ENCODE measurements around the gene HOXB5.

The HOXB5 gene

DNA sequence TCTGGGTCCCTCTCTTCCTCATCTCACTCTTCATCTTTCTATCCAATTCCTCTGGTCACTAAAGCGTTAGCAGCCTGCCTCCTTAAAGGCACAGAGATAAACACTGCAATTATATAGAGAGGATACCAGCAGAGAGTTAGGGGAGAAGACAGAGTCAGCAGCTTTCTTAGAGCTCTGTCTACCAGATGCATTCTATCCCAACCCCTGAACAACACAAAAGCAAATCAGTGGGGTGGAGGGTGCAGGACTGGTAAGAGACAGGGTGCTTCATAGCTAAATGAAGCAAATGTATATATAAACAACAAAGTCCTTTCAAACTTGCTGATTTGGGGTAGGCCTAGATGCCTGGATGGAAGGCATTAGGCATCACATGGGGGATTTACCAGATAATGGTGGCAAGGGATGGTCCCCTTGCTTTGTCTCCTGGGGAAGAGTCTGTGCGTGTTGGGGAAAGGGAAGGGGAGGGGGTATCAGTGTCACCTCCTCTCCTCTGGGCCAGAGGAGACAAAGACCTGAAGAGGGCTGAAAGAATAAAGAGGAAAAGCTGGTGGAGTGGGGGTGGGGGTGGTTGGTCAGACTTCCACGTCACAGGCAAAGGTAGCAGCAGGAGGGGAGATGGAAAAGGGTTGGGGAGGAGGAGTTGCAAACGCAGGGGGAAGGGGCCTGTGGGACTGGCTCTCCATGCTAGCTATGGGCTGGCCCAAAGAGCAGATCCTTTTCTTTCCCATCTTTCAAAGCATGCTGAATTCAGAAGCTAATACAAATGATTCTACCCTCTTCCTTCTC, 27.5 kb downstream of the HOXB5 start:
- no peaks in the 10 kb centered on the region for H3K79me2 ChIP-seq (ENCODE audit: insufficient read depth, low read length)
- H3K27me3 ChIP-seq (ENCODE audit: insufficient read depth, low read length), result no peaks in the 10 kb centered on the region
- no peaks in the 10 kb centered on the region for H4K20me1 ChIP-seq (ENCODE audit: insufficient read depth, low read length)
- H3K4me3 ChIP-seq (ENCODE audit: low read depth, low read length, poor library complexity, severe bottlenecking), result no peak overlapping the region
- no peak overlapping the region for H3K4me2 ChIP-seq (ENCODE audit: low read length)
- no peaks in the 10 kb centered on the region for H3K9me2 ChIP-seq (ENCODE audit: low read depth, low read length)
- no peaks in the 10 kb centered on the region for H3K36me3 ChIP-seq (ENCODE audit: insufficient read depth, low read length)
- no peak overlapping the region for H3K27ac ChIP-seq (ENCODE audit: low read depth, low read length, poor library complexity, severe bottlenecking)
- no peaks in the 10 kb centered on the region for H3K9me3 ChIP-seq (ENCODE audit: low read length)
- no peak overlapping the region for H3K9ac ChIP-seq (ENCODE audit: low read length)
- no peaks in the 10 kb centered on the region for H3F3A ChIP-seq (ENCODE audit: insufficient read depth, low read length)
- no peak overlapping the region for H2AFZ ChIP-seq (ENCODE audit: low read length)
- no peaks in the 10 kb centered on the region for H3K4me1 ChIP-seq (ENCODE audit: insufficient read depth, low read length, severe bottlenecking)
- TF ChIP-seq CTCF (IDR thresholded peaks at IDR 0.05; ENCODE audit: low read length) (no peak), EZH2 (IDR thresholded peaks at IDR 0.05; ENCODE audit: borderline replicate concordance, low read length) (no peak)

GRCh38 chr17:48565022-48565554, 28.5 kb downstream of the HOXB5 start:
- no peaks in the 10 kb centered on the region for H3K27me3 ChIP-seq (ENCODE audit: insufficient read depth, low read length)
- no peaks in the 10 kb centered on the region for H4K20me1 ChIP-seq (ENCODE audit: insufficient read depth, low read length)
- H3K79me2 ChIP-seq (ENCODE audit: insufficient read depth, low read length), result no peaks in the 10 kb centered on the region
- TF ChIP-seq EZH2 (IDR thresholded peaks at IDR 0.05; ENCODE audit: borderline replicate concordance, low read length) (no peak), CTCF (IDR thresholded peaks at IDR 0.05; ENCODE audit: low read length) (no peak)
- H3F3A ChIP-seq (ENCODE audit: insufficient read depth, low read length), result no peaks in the 10 kb centered on the region
- H3K27ac ChIP-seq (ENCODE audit: low read depth, low read length, poor library complexity, severe bottlenecking), result no peak overlapping the region
- H3K9me2 ChIP-seq (ENCODE audit: low read depth, low read length), result no peaks in the 10 kb centered on the region
- H3K4me2 ChIP-seq (ENCODE audit: low read length), result no peak overlapping the region
- H2AFZ ChIP-seq (ENCODE audit: low read length), result no peak overlapping the region
- H3K9me3 ChIP-seq (ENCODE audit: low read length), result no peaks in the 10 kb centered on the region
- H3K4me3 ChIP-seq (ENCODE audit: low read depth, low read length, poor library complexity, severe bottlenecking), result no peak overlapping the region
- H3K4me1 ChIP-seq (ENCODE audit: insufficient read depth, low read length, severe bottlenecking), result no peaks in the 10 kb centered on the region
- no peaks in the 10 kb centered on the region for H3K36me3 ChIP-seq (ENCODE audit: insufficient read depth, low read length)
- no peak overlapping the region for H3K9ac ChIP-seq (ENCODE audit: low read length)

DNA sequence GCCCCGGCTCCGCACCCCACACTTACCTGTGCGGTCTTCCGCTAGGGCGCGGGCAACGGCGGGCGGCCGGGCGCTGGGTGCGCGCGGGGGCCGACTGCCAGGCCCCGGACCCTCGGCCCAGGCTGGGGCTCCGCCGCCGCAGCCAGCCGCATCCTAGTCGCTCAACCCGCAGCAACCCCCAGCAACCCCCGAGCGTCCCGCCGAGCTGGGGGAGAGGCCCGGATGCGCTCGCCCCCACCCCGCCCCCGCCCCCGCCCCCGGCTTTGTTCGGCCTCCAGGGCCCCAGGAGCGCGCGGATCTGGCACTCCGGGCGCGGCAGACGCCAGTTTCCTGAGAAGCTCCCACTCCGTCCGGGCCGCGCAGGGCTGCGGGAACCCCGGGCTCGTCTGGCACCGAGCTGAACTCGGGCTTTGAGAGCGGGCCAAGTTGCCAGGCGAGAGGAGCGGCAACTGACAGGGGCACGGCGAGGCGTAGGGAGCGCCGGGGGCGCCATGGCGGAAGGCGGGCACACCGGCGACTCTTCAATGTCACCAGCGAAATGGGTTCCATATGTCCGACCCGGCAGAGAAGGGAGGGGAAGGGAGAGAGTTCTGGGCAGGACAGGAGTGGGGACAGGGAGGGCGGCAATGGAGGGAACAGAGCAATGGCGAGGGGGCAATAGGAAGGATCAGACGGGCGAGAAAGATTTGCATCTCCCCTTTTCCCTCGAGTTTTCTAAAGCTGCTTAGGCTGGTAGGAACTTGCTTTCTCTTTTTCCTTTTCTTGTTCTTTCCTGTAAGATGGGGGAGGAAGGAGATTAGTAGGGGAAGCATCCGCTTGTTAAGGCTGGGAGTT, 29.2 kb downstream of the HOXB5 start:
- no peak for TF ChIP-seq EZH2 (IDR thresholded peaks at IDR 0.05; ENCODE audit: borderline replicate concordance, low read length)
- no peak for TF ChIP-seq CTCF (IDR thresholded peaks at IDR 0.05; ENCODE audit: low read length)
- no peak overlapping the region for H3K9ac ChIP-seq (ENCODE audit: low read length)

More for the DNA sequence above, 29.2 kb downstream of the HOXB5 start:
- Histone ChIP-seq H3K27ac (ENCODE audit: low read depth, low read length, poor library complexity, severe bottlenecking) (no peak overlapping the region), H3K36me3 (ENCODE audit: insufficient read depth, low read length) (no peaks in the 10 kb centered on the region), H3K9me3 (ENCODE audit: low read length) (no peaks in the 10 kb centered on the region), H3K27me3 (ENCODE audit: insufficient read depth, low read length) (no peaks in the 10 kb centered on the region; the same call in 1 of the 2 replicates), H3K4me1 (ENCODE audit: insufficient read depth, low read length, severe bottlenecking) (no peaks in the 10 kb centered on the region), H3K4me2 (ENCODE audit: low read length) (no peak overlapping the region), H3K79me2 (ENCODE audit: insufficient read depth, low read length) (no peaks in the 10 kb centered on the region), H3K4me3 (ENCODE audit: low read depth, low read length, poor library complexity, severe bottlenecking) (no peak overlapping the region), H3F3A (ENCODE audit: insufficient read depth, low read length) (no peaks in the 10 kb centered on the region), H3K9me2 (ENCODE audit: low read depth, low read length) (no peaks in the 10 kb centered on the region), H4K20me1 (ENCODE audit: insufficient read depth, low read length) (no peaks in the 10 kb centered on the region), H2AFZ (ENCODE audit: low read length) (no peak overlapping the region)
